DMS53 treated with DMSO at 0.1 percent for 48 hours (cell line): Measurements from ENCODE around the gene SLIT3.

Experiments used
- DNase-seq: peaks from one replicate; lab custom pipeline; 2025; ENCODE audit not compliant: unreplicated experiment; lab: John Stamatoyannopoulos, UW

The SLIT3 gene

DNA sequence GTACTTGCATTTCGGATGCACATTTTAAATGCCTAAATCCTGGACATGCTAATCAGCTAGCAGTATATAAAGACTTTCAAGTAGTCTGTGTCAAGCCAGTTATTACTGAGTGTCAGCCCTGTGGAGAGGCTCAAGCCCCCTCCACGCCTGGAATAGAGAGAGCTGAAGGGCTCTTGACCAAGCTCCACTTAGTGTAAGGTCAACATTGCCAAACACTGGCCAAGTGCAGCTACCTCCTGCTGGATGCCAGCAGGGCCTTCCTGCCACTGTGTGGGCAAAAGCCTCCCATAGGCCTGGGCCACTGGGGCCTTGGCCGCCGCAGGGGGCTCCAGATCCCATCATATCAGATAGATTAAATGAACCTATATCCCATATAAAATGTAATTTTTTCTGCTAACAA, 482.4 kb downstream of the SLIT3 start:
- DNase-seq, result no peak

DNA sequence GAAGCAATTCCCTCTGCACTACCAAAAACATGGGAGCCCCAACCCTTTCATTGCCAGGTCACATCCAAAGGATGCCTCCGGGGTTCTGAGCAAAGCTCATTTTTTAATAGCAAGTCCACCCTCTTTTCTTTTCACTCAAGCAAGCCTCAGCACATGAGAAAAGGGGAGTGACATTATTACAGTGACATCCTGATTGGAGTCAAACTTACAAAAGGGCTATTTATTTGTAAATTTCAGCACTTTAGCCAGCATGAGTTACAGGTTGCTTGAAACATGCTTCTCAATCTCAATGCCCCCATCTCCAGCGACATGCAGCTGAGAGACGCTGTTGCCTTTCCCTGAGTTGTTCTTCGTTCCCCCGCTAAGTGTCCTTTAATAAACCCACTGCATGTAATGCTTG, 483.3 kb downstream of the SLIT3 start:
- DNase-seq, result no peak

DNA sequence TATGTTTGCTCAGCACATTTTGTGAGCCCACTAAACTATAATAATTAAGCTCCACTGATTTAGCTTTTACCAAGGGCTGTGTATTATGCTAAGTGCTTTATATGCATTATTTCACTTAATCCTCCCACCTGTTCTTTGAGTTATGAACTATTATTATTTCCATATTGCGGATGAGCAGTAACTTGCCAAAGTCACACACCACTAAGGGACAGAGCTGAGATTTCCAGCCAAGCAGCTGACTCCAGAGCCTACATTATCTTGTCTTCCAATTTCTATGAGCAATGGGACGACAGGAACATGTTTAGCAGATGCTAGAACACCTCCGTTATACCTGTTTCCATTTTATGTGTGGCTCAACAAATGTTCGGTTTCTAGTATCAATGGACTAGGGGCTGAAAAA, 484.3 kb downstream of the SLIT3 start:
- no peak for DNase-seq

DNA sequence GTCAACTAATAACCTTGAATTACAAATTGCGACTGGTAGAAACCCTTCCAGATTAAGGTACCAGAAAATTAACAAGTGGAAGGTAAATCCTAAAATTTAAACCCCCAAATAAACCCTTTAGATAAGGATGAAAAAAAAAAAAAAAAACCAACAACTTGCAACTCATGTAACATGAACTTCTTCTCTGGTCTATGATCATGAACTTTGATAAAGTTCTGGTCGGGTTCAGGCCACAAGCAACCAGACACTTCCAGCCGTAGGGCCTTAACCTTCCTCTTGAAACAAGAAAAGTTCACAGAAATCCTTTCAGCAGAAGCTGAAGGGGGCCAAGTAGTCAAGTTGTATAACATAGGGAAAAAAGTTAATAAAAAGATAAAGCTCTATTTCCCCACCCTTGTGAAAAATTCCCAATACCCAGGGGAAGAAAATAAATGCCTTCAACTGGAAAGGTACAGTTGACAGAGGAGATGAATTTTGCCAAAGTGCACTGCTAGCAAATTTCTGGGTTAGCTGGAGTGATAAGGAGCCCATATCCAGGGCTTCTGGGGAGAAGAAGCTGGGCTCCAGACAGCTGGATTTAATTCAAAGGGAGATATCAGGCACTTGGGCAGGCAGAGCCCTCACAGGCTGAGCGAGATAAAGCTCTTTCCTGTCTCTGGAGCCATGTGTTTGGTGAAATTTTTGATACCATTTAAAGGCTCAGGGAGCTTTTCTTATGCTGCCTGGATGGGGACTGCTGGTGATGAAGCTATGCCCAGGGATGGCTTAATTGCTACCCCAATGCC, 487.6 kb downstream of the SLIT3 start:
- DNase-seq, result no peak

DNA sequence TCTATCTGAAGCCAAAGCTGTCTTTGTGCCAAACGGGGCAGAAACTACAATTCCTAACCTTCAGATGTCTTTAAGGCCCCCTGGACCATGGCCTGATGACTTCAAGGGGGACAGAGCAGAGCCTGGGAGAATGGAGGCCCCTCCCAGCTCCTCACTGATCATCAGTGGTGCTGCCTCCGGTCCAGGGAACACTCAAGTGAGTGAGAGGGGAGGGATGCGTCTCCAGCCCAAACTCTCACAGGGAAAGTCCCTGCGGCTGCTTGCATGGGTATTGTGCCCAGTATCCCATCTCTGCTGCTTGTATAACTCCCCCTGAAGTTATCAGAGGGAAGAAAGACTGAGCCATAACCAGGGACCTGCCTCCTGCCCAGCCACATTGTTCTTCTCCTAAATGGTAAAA, 490.3 kb downstream of the SLIT3 start:
- no peak for DNase-seq

DNA sequence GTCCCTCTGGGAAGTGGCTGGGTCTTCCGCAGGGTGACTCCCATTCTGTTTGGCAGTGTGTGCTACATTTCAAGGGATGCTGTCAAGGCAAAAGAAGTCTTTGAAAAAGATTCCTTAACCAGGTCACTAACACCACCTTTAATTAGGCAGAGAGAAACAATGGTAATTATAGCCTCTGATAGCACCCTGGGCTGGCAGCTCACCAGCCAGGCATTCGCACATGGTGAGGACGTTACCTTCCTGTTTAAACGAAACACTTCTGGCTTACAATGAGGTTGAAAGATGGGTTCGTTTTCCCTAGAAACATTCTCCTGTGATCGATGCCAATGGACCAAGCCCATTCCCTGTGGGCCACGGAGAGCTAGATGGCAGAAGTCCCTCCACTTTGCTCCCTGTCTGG, 491.7 kb downstream of the SLIT3 start:
- DNase-seq, result no peak

DNA sequence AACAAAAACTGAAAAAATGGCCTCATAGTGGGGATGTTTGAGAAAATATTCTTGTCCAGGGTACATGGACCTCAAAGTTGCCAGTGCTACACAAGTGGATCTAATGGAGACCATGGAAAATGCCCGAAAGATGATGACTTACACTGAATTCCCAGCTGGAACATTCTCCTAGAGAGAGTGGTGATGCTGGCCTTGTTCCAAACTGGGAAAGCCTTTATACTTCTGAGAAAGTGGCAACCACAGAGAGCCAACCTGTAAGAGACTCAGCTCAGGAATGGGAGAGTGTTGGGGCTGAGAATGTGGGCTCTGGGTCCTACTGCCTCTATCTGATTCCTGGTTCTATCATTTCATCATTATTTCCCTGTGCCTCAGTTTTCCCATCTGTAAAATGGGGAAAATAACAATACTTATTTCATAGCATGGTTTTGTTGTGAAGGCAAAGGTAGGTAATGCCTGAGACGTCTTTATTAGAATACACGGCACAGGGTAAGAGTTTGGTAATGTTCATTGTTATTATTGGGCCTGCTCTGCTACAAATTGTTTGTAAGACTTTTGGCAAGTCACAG, 492.8 kb downstream of the SLIT3 start:
- no peak for DNase-seq

DNA sequence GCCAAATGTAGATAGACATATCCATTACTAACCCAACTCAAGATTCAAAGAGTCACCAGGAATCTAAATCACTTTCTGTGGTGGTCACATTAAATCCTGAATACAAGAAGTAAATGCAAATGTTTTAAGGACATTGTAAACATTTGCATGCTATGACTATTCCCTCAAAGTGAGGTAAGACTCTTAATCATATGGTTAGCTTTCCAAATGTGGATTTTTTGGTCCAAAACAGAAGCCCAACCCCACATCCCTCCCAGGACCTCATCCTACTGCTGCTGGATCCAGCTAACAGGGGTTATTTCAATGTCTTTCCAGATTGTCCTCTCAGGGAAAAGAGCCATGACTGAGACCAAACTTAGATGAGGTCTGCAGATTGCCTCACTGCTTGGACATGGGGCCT, 493.7 kb downstream of the SLIT3 start:
- DNase-seq, result no peak

DNA sequence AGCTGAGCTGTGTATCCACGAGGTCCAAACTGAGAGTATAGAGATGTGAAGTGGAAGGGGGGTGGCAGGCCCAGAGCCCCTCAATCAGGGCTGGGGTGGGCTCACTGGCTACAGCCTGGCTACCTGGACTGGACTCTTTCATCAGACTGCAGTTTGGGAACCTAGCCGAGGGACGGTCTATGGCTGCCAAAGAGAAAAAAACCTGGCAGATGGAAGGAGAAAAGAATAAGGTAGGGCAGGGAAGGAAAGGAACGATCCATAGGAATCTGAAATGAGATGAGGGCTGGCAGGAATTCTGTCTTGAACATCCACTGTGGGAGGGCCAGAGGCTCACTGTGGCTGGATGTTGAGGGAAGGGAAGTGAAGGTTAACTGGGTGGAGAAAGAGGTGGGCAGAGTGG, 497.4 kb downstream of the SLIT3 start:
- no peak for DNase-seq

DNA sequence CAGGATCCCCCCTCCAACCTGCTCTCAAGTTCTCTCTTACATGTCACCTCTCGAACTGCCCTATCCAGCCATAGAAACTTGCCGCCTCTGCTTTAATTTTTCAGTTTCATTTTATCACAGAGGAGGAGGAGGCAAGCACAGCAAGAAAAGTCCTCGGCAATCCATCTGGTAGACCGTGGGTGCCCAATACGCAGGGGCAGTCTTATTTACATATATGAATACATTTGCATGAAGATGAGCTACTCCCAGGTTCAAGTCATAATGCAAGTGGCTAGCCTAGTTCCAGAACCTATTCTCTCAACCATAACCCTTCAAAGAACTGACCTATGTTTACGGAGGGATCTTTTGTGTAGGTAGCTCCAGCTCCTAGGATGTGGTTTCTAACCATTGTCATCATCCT, 498.6 kb downstream of the SLIT3 start:
- no peak for DNase-seq

DNA sequence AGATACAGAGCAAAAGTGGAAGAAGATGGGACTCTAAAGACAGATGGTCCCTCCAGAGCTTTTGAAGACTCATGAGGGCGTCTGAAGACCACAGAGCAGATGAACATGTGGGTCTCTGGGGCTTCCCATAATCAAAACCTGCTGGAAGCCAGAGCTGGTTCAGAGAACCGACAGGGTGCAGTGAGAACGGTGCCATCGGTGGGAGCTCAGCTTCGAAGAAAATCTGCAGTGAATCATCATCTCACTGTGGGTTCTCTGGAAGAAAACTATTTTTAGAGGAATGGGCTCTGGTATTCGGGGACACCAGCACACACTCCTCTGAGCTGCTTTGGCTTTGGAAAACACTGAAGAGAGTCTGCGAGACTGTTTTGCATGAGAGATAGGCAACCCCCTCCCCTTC, 499.4 kb downstream of the SLIT3 start:
- no peak for DNase-seq

DNA sequence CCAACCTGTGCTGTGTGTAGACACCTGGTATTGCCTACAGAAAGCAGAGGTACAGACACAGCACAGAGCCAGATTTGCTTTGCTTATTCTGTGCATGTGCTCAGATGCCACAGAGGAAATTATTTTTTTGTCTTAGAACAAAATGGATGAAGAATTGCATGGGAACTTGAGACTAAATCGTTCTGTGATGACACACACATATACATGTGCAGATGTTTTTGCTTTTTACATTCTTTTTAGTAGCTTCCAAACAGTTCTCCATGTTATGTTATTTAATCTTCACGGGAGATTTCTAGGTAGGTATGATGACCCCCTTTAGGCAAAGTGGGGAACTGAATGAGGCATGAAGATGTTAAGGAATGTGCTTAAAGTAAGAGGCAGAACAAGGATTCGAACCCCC, 500.2 kb downstream of the SLIT3 start:
- no peak for DNase-seq

DNA sequence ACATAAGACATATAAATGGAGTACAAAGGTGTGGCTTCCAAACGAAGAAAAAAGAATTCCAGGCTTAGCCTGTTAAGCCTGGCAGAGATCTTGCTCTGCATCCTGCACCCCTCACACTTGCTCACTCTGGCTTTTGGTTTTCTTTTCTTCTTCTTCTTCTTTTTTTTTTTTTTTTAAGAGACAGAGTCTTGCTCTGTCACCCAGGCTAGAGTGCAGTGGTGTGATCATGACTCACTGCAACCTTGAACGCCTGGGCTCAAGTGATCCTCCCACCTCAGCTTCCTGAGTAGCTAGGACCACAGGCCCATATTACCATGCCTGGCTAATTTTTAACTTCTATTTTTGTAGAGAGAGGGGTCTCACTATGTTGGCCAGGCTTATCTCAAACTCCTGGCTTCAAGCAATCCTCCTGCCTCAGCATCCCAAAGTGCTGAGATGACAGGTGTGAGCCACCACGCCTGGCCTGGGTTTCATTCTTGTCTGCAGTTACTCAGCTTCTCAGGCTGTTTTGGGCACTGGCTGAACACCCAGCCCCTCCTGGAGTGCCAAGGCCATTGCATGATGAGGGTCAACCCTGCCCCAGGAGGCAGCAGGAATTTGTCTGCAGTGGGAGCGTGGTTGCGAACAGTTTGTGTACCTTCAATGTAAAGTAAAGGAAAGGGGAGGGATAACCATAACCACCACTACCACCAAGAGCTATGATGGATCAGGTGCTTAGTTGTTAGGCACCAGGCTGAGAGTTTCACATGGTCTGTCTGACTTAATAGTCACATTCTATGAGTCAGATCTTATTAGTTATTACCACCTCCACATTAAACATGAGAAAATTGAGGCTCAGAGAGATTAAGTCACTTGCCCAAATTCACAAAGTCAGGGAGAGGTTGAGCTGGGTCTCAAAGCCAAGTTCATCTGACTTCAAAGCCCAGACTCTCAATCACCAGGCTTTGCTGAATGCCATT, 502.6 kb downstream of the SLIT3 start:
- DNase-seq, result no peak

DNA sequence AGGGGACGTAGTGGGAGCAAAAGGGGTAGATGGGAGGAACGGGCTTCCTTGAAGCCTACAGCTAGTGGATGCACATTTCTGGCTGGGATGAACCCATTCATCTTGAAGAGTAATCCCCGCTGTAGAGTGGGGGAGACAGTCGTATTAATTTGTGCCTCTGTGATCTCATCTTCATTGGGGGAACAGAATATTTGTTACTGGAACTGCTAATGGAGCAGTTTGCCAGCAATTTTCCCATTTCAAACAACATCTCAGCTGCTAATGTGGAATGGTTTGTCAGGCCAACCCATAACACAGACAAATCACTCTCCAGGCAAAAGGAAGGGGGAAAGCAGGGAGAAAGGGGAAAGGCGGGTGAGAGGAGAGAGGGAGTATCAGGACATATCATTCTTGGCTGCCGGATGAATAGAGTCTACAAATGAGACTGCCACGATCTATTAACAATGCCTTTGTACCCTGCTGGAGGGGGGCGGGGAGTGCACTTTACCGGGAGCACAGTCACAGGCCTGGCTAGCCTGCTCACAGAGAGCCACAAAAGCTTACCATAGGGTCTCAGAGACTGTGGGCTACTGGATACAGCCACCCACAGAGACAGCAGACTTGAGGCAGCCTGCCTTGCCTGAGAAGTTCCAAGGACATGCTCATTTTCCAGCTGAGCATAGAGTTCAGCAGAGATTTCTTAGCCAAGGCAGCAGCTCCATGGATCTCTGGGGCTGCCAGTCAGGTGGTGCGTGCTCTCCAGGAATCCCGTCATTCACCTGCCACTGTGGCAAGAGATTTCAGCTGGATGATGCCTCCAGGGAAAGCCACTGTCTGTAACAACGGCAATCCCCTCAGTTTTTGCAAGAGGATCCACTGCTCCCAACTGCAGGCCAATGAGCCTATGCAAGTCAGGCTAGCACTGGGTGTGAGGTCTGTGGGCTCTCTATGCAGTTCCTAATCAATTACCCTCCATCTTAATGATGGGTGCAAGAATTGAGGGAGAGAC, 504.1 kb downstream of the SLIT3 start:
- no peak for DNase-seq

DNA sequence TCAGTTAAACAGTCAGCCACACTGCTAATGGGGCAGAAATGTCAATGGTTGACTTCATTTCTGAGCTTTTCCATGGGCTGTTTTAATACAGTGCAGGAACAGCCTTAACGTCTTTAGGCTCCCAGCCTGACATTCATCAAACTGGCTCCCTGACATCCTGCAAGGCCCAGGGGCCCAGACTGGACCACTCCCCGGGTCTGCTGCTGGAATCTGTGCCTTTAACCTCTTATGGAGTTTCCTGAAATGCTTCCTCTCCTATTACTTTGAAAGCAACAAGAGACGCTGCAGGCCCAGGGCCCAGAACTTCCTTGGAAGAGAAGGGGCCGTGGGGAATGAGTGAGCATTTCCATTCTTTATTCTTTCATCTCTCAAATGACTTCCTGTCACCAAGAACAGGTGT, 504.9 kb downstream of the SLIT3 start:
- no peak for DNase-seq

DNA sequence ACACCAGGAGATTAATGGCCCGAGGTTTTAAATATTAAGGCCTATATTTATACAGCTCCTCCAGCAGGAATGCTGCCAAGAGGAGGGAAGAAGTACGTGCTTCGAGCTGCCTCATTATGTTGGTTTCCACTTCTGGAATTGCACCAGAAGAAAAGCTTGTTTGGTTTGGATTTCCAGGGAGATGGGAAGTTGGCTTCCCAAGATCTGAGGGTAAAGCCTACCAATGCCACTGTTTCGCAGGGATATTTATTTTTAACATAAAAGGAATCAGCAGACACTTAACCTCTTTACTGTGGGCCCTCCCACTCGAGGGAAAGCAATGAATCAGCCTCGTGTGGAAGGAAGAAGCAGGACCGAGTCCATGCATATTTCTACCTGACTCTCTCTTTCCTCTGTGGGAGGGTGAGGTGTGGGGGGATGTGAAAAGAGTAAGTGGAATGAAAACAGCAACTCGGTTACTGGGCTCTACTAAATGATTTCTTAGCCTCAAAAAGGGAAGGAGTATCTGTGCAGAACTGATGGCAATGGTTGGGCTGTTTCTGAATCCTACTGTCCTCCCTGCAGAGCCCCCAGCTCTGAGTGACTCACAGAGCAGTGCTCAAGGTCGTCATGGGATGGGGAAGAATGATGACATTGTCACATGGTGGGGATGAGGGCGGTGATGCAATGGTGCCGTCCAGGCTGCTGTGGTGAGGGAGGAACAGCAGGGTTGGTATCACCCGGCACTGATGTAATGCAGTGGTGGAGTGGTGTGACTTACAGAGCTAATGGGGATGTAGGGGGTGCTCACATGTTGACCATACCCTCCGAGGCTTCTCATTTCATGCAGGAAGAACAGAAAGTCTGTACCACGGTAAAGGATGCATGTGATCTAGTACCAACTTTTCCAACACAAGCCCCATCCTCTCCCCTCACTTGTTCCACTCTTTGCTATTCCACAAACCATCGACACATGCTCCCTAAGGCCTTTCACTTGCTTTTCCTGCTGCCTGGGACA, 506.8 kb downstream of the SLIT3 start:
- no peak for DNase-seq

DNA sequence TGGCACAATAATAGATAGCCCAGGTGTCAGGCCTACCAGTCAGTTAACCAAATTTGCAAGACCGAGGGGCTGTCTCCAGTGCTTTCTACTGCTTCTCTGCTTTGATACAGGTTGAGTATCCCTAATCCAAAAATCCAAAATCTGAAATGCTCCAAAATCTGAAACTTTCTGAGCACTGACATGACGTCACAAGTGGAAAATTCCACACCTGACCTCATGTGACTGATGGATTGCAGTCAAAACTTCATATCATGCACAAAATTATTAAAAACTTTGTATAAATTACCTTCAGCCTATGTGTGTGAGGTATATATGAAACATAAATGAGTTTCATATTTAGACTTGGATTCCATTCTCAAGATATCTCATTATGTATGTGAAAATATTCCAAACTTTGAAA, 508.3 kb downstream of the SLIT3 start:
- DNase-seq, result no peak

DNA sequence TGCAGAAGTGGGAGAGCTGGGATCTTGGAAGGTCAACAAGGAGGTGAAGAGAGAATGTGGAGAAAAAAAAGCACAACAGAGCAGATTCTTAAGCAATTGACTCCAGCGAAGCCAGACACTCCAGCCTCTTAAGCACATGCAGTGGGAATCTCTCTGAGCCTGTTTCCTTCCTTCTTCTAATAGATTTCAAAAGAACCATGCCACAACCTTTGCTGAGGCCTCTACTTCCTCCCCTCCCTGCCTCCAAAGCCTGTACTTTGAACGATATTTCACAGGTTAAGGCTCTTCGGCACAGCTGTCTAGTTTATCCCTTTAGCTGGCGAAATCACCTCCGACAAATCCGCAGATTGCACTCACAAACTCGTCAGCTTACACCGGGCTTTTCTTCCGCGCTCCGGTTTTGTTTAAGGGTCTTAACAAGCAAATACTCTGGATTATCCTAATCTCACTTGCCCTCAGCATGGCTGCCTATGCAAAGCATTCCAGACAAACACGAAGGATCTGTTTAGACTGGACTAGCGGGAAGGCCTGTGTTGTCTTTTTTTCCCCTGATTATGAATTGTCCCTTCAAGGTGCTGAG, 510.2 kb downstream of the SLIT3 start:
- no peak for DNase-seq

DNA sequence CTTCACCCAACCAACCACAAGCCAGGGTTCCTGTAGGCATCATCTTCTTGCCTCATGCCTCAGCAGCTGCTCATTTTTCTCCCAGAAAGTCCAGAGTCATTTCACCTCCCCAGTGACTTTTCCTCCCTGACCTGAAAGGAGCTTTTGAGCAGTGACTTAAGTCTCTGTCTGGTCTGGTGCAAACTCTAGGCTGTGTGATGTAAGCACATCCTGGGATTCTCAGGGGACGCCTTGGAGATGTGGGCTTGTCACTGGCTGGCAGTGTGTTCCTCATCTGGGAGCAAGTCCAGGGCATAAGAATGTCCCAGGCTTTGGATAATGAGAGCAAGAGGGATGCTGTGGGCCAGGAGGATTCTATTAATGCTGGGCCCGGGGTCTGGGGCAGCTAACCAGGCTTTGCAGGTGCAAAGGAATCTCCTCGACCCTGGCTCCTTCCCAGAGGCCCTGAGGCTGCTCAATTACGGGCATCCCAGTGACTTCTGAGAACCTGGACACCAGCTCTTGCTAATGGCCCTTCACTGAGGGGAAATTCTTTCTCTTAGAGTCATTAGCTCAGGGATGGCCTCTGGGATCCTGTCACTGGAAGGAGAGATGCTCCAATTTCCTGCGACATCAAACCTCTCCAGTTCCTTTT, 510.8 kb downstream of the SLIT3 start:
- no peak for DNase-seq
